SK-N-MC (cell line): ENCODE results near the gene ITGA7.

Source experiments
- FOXP2 ChIP-seq: optimal IDR thresholded peaks from 2 replicates; pipeline ENCODE3; 2011; ENCODE audit warnings: mild to moderate bottlenecking, moderate library complexity; ENCODE audit not compliant: insufficient read depth; ENCODE audit errors: extremely low read length, control extremely low read depth
- POLR2AphosphoS5 ChIP-seq: IDR thresholded peaks from 2 replicates; pipeline ENCODE4 v1.6.1; 2012; ENCODE audit warnings: mild to moderate bottlenecking, low read depth, low read length, borderline replicate concordance

- TF ChIP-seq POLR2AphosphoS5 (no peak), FOXP2 (no peak)
Measured at GRCh38 chr12:55676707-55677106, 31.0 kb downstream of the ITGA7 start.
